ENCODE measurements around the gene SLC27A1.
"Not testable (repeated sequence)": the region's sequence is repeated elsewhere in the genome, so short reads cannot be mapped to it uniquely, and the experiment has no call there.

The SLC27A1 gene

DNA sequence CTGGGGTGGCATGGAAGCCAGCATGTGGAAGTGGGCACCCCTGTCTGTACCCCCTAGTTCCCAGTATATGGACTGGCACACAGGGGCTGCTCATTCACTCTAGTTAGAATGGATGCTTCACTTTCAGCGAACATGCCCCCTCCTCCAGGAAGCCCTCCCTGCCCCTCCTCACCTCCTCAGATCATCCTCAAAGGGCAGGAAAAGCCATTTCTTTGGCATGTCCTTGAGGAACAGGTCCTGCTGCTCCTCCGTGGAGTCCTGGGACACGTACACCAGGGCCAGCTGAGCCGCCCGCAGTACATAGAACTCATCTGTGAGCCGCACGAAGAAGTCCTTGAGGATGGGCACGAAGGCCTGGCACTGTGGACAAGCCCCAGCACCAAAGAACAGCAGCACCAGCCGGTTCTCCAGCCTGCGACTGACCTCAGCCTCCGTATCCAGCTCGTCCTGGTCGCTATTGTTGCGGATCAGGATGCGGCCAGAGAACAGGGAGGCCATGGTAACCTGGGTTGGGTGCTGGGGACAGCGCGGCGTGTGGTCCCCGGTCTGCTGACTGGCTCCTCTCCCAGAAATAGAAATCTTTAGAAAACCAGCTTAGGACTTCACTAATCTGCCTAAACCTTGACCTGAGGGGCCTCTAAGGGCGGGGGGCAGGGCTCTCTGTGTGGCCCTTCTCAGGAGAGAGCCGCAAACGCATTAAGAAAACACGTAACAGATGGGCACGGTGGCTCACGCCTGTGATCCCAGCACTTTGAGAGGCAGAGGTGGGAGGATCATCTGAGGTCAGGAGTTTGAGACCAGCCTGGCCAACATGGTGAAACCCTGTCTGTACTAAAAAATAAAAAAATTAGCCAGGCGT lies 9.7 kb upstream of the SLC27A1 start, which contains the start of gene NXNL1:
NXNL1 (minus strand) TSS at position 555 of the 859 bp plus-strand sequence; CDS start at position 498, 57 bp downstream.
- Histone ChIP-seq H3K9me3 (ENCODE audit: control insufficient read depth in 1 of 2, low read length in 2 of 2) (no peaks in the 10 kb centered on the region), H3K36me3 (ENCODE audit: control insufficient read depth in 1 of 2, insufficient read depth in 2 of 2, low read length in 2 of 2) (no peaks in the 10 kb centered on the region), H3K27ac (ENCODE audit: low read length) (no peak within 1 kb of the TSS), H3K4me3 (ENCODE audit: low read depth in 1 of 2, low read length in 2 of 2) (no peak within 1 kb of the TSS), H3K4me1 (ENCODE audit: control insufficient read depth in 1 of 2, insufficient read depth in 2 of 2, low read length in 2 of 2) (no peaks in the 10 kb centered on the region), H3K27me3 (ENCODE audit: low read depth, low read length) (peaks cover 6% of the 10 kb centered on the region)

DNA sequence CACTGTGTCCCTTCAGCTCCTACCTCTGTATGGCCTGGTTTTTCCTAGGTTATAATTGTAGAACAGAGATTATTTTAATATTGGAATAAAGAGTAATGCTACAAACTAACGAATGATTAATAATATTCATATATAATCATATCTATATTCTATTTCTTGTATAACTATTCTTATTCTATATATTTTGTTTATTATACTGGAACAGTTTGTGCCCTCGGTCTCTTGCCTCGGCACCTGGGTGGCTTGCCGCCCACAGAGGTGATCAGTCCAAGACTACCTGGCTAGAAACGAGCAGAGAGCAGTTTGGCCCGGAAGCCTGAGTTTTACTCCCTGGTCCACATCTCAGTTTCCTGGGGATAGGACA lies 3.9 kb upstream of the SLC27A1 start:
- Histone ChIP-seq H3K9me3 (ENCODE audit: control insufficient read depth in 1 of 2, low read length in 2 of 2) (no peaks in the 10 kb centered on the region), H3K27me3 (ENCODE audit: low read depth, low read length) (no peaks in the 10 kb centered on the region), H3K4me1 (ENCODE audit: control insufficient read depth in 1 of 2, insufficient read depth in 2 of 2, low read length in 2 of 2) (peaks cover 9 to 18% of the 10 kb centered on the region in 2 donors), H3K36me3 (ENCODE audit: control insufficient read depth in 1 of 2, insufficient read depth in 2 of 2, low read length in 2 of 2) (no peaks in the 10 kb centered on the region), H3K27ac (ENCODE audit: low read length) (no peak overlapping the region), H3K4me3 (ENCODE audit: low read depth in 1 of 2, low read length in 2 of 2) (no peak overlapping the region)

DNA sequence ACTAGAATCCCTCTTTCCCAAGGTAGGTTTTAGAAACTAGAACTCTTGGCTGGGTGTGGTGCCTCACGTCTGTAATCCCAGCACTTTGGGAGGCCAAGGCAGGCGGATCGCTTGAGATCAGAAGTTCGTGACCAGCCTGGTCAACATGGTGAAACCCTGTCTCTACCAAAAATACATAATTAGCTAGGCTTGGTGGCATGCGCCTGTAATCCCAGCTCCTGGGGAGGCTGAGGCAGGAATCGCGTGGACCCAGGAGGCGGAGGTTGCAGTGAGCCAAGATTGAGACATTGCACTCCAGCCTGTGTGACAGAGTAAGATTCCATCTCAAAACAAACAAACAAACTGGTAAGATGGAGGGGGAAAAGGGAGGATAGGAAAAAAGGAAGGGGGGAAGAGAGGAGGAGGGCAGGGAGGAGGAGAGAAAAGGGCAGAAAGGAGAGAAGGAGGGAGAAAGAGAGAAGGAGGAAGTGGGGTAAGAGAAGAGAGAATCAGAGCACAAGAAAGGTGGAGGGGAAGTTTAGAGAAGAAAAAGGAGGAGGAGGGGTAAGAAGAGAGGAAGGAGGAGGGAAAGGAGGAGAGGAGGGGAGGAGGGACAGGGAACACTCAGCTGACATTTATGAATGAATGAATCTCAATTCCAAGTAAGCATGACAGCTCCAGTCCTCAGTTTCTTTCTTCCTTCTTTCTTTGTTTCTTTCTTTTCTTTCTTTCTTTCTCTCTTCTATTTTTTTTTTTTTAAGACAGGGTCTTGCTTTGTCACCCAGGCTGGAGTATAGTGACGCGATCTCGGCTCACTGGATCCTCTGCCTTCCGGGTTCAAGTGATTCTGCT lies 2.6 kb upstream of the SLC27A1 start:
- Histone ChIP-seq H3K27ac (ENCODE audit: low read length) (no peak overlapping the region), H3K9me3 (ENCODE audit: control insufficient read depth in 1 of 2, low read length in 2 of 2) (no peaks in the 10 kb centered on the region), H3K4me3 (ENCODE audit: low read depth in 1 of 2, low read length in 2 of 2) (no peak overlapping the region)

DNA sequence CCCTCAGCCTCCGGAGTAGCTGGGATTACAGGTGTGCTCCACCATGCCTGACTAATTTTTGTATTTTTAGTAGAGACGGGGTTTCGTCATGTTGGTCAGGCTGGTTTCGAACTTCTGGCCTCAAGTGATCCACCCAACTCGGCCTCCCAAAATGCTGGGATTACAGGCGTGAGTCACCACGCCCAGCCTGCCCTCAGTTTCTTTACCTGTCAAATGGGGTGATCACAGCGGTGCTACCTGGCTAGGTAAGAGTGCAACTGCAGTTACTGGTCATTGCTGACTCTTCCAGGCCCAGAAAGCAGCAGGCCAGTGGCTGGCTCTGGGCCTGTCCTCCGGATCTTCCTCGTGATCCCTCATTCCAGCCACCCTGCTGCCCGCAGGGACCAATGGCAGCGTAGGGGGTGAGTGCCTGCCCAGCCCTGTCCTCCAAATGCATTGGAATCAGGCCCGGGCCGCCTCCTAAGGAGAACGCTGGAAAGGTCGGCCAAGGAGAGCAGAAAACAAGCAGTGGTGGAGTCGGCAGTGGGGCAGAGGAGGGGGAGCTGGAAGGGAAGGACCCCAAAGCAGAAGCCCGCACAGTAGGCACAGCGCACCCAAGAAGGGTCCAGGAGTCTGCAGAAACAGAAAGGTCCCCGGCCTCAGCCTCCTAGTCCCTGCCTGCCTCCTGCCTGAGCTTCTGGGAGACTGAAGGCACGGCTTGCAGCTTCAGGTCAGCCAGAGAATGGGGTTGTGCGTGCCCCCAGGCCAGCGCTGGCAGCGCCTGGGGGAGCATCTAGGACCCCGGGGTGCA lies 1.8 kb upstream of the SLC27A1 start:
- H3K27me3 ChIP-seq (ENCODE audit: low read depth, low read length): no peaks in the 10 kb centered on the region
- no peaks in the 10 kb centered on the region for H3K9me3 ChIP-seq (ENCODE audit: control insufficient read depth in 1 of 2, low read length in 2 of 2)
- peak overlapping the region; percentile 75 to 78 for H3K4me3 ChIP-seq (ENCODE audit: low read depth in 1 of 2, low read length in 2 of 2)
- H3K36me3 ChIP-seq (ENCODE audit: control insufficient read depth in 1 of 2, insufficient read depth in 2 of 2, low read length in 2 of 2): no peaks in the 10 kb centered on the region
- peaks cover 10 to 23% of the 10 kb centered on the region in 2 donors for H3K4me1 ChIP-seq (ENCODE audit: control insufficient read depth in 1 of 2, insufficient read depth in 2 of 2, low read length in 2 of 2)
- H3K27ac ChIP-seq (ENCODE audit: low read length): no peak overlapping the region

More for the DNA sequence above, 2.6 kb upstream of the SLC27A1 start:
- Histone ChIP-seq H3K36me3 (ENCODE audit: control insufficient read depth in 1 of 2, insufficient read depth in 2 of 2, low read length in 2 of 2) (no peaks in the 10 kb centered on the region), H3K27me3 (ENCODE audit: low read depth, low read length) (no peaks in the 10 kb centered on the region), H3K4me1 (ENCODE audit: control insufficient read depth in 1 of 2, insufficient read depth in 2 of 2, low read length in 2 of 2) (peaks cover 10 to 23% of the 10 kb centered on the region in 2 donors)

DNA sequence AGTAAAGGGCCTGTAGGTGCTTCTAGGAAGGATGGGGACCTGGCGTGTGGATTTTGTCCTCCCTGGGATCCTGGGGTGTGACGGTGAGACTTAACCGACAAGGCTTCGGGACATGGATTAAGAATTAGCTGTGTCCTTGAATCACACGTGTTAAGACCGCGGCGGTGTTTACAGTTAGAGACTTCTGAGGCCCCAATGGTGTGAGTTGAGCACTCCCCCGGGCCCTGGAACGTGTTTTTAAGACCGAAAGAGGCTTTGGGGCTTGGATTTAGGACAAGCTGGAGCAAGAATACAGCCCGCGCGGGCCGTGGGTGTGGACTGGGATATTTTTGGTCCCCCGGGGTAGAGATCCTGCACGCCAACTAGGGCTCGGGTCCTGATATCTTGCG lies 1.2 kb upstream of the SLC27A1 start:
- peak overlapping the region; percentile 75 to 78 for H3K4me3 ChIP-seq (ENCODE audit: low read depth in 1 of 2, low read length in 2 of 2)
- no peaks in the 10 kb centered on the region for H3K9me3 ChIP-seq (ENCODE audit: control insufficient read depth in 1 of 2, low read length in 2 of 2)
- peaks cover 10 to 23% of the 10 kb centered on the region in 2 donors for H3K4me1 ChIP-seq (ENCODE audit: control insufficient read depth in 1 of 2, insufficient read depth in 2 of 2, low read length in 2 of 2)

DNA sequence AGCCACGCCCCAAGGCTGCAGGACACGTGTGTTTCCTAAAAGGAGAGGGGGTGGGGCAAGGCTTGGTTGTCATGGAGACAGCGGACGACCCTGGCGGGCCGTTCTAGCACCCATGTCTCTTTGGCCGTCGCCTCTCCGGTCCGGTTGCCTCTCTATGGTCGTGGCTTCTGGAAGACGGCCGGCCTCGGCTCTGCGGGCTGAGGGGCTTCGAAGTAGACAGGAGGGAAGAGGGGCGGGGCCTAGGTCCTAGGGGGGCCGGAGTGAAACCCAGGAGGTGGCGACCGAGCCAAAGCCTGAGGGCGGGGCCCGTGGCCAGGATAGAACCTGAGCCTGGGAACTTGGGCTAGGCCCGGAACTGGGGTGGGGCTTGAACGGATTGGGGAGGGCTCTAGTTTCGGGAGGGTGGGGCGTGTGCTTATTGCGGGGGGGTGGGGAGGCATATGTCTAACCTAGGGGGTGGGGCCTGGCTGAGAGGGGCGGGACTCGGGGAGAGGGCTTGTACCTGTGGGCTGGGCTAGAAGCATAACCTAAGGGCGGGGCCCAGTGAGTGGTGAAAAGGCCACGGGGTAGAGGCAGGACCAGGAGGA lies 750 bp upstream of the SLC27A1 start:
- Histone ChIP-seq H3K4me1 (ENCODE audit: control insufficient read depth in 1 of 2, insufficient read depth in 2 of 2, low read length in 2 of 2) (peaks cover 10 to 23% of the 10 kb centered on the region in 2 donors), H3K27ac (ENCODE audit: low read length) (peak overlapping the region; percentile 72), H3K36me3 (ENCODE audit: control insufficient read depth in 1 of 2, insufficient read depth in 2 of 2, low read length in 2 of 2) (no peaks in the 10 kb centered on the region), H3K9me3 (ENCODE audit: control insufficient read depth in 1 of 2, low read length in 2 of 2) (no peaks in the 10 kb centered on the region), H3K27me3 (ENCODE audit: low read depth, low read length) (no peaks in the 10 kb centered on the region), H3K4me3 (ENCODE audit: low read depth in 1 of 2, low read length in 2 of 2) (peak overlapping the region; percentile 75 to 78)

More for the DNA sequence above, 1.2 kb upstream of the SLC27A1 start:
- H3K27ac ChIP-seq (ENCODE audit: low read length): no peak overlapping the region
- H3K36me3 ChIP-seq (ENCODE audit: control insufficient read depth in 1 of 2, insufficient read depth in 2 of 2, low read length in 2 of 2): no peaks in the 10 kb centered on the region
- no peaks in the 10 kb centered on the region for H3K27me3 ChIP-seq (ENCODE audit: low read depth, low read length)

DNA sequence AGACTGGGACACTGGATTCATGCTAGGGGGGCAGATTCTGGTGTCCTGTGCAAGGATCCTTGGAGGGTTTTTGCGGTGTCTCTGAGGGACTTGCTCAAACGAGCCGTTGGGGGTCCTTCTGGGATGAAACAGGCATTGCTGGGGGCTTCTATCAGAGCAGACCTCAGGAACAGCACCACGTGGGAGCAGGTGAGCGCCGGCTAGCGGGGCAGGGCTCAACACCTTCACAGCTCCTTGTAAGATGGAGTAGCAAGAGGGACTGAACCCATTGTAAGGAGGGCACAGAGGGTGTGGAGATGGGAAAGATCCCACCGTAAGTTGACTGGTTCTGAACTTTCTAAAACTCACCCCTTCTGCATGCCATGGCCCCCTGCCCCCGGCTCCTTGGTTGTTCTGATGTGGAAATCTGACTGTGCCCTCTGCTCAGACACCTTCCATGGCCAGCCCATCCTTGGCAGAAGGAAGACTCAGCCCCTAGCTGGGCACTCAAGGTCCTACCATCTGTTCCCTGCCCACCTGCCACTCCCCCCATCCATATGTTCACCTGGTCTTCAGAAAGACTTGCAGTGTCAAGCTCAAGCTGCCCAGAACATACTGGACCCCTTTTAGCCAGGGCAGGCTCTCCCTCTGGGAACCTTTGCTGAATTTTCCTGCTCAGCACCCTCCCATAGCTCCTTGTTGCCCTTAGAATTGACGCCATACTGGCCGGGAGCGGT lies 1.2 kb downstream of the SLC27A1 start:
- H3K4me1 ChIP-seq (ENCODE audit: control insufficient read depth in 1 of 2, insufficient read depth in 2 of 2, low read length in 2 of 2): peaks cover 14 to 35% of the 10 kb centered on the region in 2 donors

DNA sequence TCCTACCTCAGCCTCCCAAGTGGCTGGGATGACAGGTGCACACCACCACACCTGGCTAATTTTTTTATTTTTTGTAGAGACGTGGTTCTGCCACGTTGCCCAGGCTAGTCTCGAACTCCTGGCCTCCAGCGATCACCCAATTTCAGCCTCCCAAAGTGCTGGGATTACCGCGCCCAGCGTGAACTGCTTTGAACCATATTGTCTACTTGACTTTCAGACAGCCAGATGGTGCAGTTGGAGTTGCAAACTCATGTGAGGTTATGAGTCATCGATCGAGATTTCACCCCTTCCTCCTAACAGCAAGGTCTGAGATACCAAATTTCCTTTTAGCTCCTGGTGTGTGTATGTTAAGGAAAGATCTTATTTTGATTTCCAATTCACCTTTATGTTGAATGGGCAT lies 2.7 kb downstream of the SLC27A1 start:
- no peak overlapping the region for H3K4me3 ChIP-seq (ENCODE audit: low read depth in 1 of 2, low read length in 2 of 2)
- H3K36me3 ChIP-seq (ENCODE audit: control insufficient read depth in 1 of 2, insufficient read depth in 2 of 2, low read length in 2 of 2): no peaks in the 10 kb centered on the region
- H3K27me3 ChIP-seq (ENCODE audit: low read depth, low read length): no peaks in the 10 kb centered on the region
- no peak overlapping the region for H3K27ac ChIP-seq (ENCODE audit: low read length)
- no peaks in the 10 kb centered on the region for H3K9me3 ChIP-seq (ENCODE audit: control insufficient read depth in 1 of 2, low read length in 2 of 2)
- peaks cover 14 to 35% of the 10 kb centered on the region in 2 donors for H3K4me1 ChIP-seq (ENCODE audit: control insufficient read depth in 1 of 2, insufficient read depth in 2 of 2, low read length in 2 of 2)

More for the DNA sequence above, 1.2 kb downstream of the SLC27A1 start:
- no peak overlapping the region for H3K27ac ChIP-seq (ENCODE audit: low read length)
- no peaks in the 10 kb centered on the region for H3K9me3 ChIP-seq (ENCODE audit: control insufficient read depth in 1 of 2, low read length in 2 of 2)
- no peaks in the 10 kb centered on the region for H3K27me3 ChIP-seq (ENCODE audit: low read depth, low read length)
- H3K36me3 ChIP-seq (ENCODE audit: control insufficient read depth in 1 of 2, insufficient read depth in 2 of 2, low read length in 2 of 2): no peaks in the 10 kb centered on the region
- H3K4me3 ChIP-seq (ENCODE audit: low read depth in 1 of 2, low read length in 2 of 2): peak overlapping the region; percentile 75 to 78

DNA sequence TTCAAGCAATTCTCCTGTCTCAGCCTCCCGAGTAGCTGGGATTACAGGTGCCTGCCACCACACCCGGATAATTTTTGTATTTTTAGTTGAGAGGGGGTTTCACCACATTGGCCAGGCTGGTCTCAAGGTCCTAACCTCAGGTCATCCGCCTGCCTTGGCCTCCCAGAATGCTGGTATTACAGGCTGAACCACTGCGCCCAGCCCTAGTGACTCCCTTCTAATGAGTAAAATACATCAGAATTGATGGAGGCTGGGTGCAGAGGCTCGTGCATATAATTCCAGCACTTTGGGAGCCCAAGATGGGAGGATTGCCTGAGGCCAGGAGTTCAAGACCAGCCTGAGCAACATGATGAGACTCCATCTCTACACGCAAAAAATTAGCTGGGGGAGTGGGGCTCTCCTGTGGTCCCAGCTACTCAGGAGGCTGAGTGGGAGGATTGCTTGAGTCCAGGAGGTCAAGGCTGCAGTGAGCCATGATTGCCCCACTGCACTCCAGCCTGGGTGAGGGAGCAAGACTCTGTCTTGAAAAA lies 4.8 kb downstream of the SLC27A1 start:
- H3K36me3 ChIP-seq (ENCODE audit: control insufficient read depth in 1 of 2, insufficient read depth in 2 of 2, low read length in 2 of 2); H3K4me3 ChIP-seq (ENCODE audit: low read depth in 1 of 2, low read length in 2 of 2); H3K9me3 ChIP-seq (ENCODE audit: control insufficient read depth in 1 of 2, low read length in 2 of 2); H3K27me3 ChIP-seq (ENCODE audit: low read depth, low read length): not testable (repeated sequence)
- Histone ChIP-seq H3K4me1 (ENCODE audit: control insufficient read depth in 1 of 2, insufficient read depth in 2 of 2, low read length in 2 of 2) (peaks cover 10 to 24% of the 10 kb centered on the region in 2 donors), H3K27ac (ENCODE audit: low read length) (peak overlapping the region; percentile 54)

DNA sequence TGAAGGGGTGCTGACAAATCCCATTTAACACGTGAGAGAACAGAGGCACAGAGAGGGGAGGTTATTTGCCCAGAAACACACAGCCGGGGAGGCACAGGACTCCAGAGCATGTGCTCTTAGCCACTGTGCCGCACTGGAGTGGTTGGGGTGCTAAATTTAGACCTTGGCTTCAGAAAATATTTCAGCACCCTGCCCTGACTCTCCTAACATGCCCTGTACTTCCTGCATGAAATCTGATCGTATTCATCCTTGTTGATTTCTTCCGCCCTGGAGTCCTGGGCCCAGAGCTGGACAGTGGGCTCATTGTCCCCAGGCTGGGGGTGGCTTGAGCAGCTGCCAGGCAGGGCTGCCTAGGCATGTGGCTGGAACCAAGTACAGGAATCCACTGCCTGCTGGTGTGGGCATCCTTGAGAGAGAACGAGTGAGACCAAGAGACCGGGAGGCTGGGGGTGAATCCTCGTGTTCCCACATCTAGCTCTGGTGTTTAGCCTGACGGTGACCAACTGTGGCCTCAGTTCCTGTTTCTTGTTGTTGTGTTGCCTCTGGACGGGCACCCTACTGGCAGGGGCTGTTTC lies 5.3 kb downstream of the SLC27A1 start:
- Histone ChIP-seq H3K9me3 (ENCODE audit: control insufficient read depth in 1 of 2, low read length in 2 of 2) (no peaks in the 10 kb centered on the region), H3K27ac (ENCODE audit: low read length) (peak overlapping the region; percentile 54), H3K4me1 (ENCODE audit: control insufficient read depth in 1 of 2, insufficient read depth in 2 of 2, low read length in 2 of 2) (peaks cover 10 to 24% of the 10 kb centered on the region in 2 donors), H3K36me3 (ENCODE audit: control insufficient read depth in 1 of 2, insufficient read depth in 2 of 2, low read length in 2 of 2) (no peaks in the 10 kb centered on the region), H3K4me3 (ENCODE audit: low read depth in 1 of 2, low read length in 2 of 2) (no peak overlapping the region), H3K27me3 (ENCODE audit: low read depth, low read length) (no peaks in the 10 kb centered on the region)

Data from muscle layer of duodenum (tissue), 2 donors.